ENCODE data around the gene NAXE.

DNA sequence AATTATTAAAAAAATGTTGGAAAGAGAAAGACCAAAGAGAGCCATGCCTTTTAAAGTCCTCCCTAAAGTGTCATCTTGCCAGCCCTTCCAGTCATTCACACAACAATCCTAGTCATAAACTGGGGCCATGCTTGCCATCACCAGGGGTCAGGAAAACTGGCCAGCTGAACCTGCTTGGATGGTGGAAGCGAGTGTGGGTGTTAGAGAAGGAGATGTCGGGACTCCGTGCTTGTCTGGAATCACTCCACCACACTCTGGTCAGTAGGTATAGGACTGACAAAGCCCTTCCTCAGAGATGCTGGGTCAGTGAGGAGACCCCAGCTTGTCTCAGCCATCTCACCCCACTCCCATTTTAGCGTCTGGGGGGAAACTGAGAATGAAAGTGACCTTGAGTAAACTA lies 24.4 kb downstream of the NAXE start:
- no peak for TF ChIP-seq EZH2phosphoT487 (IDR thresholded peaks at IDR 0.05)
- TF ChIP-seq, protein P1, sequence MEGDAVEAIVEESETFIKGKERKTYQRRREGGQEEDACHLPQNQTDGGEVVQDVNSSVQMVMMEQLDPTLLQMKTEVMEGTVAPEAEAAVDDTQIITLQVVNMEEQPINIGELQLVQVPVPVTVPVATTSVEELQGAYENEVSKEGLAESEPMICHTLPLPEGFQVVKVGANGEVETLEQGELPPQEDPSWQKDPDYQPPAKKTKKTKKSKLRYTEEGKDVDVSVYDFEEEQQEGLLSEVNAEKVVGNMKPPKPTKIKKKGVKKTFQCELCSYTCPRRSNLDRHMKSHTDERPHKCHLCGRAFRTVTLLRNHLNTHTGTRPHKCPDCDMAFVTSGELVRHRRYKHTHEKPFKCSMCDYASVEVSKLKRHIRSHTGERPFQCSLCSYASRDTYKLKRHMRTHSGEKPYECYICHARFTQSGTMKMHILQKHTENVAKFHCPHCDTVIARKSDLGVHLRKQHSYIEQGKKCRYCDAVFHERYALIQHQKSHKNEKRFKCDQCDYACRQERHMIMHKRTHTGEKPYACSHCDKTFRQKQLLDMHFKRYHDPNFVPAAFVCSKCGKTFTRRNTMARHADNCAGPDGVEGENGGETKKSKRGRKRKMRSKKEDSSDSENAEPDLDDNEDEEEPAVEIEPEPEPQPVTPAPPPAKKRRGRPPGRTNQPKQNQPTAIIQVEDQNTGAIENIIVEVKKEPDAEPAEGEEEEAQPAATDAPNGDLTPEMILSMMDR (IDR thresholded peaks at IDR 0.05): no peak

Measured in neural progenitor cell (in vitro differentiated cells).